OCI-LY1 (cell line): ENCODE results near the gene BPIFB2.

Experiments
- CTCF ChIP-seq: fragments of 200-600 bp; sonication (generic), shearing (Covaris generic); IDR thresholded peaks from 2 replicates; pipeline ENCODE4 v1.5.1; 2017; ENCODE audit warnings: mild to moderate bottlenecking, antibody characterized with exemption, low read length, moderate library complexity, mixed read lengths
- EZH2 ChIP-seq: fragments of 200-600 bp; sonication (generic), shearing (Covaris generic); IDR thresholded peaks from 2 replicates; pipeline ENCODE4 v1.8.0; 2017; ENCODE audit warnings: borderline replicate concordance, mixed run types, mild to moderate bottlenecking, antibody characterized with exemption, low read length, moderate library complexity, mixed read lengths

- no peak for TF ChIP-seq CTCF
- no peak for TF ChIP-seq EZH2
Observed at GRCh38 chr20:33070111-33071053, 62.9 kb downstream of the BPIFB2 start.
